ENCODE results near the gene PHF2. TPM values are rescaled to one million over a fixed set of nuclear protein-coding genes. Genes with fewer than 3 reads are reported as not detected.

Gene PHF2
- total and polyA plus RNA-seq, 9 of the 15 experiments (the other 6 are each of a cell fraction or from before 2014, with no cell fraction given), result 0.37 to 14.4 (median 8.1) TPM

- no peak for TF ChIP-seq SETDB1 (IDR thresholded peaks at IDR 0.05; ENCODE audit: low read length)
- no peak for TF ChIP-seq RAD51 (IDR thresholded peaks at IDR 0.05; ENCODE audit: borderline replicate concordance, low read depth)
- TF ChIP-seq TRIM25 (IDR thresholded peaks at IDR 0.05; ENCODE audit: borderline replicate concordance), result no peak
- no peak for TF ChIP-seq KDM5B (IDR thresholded peaks at IDR 0.05; ENCODE audit: insufficient replicate concordance, low read depth, low read length)
- no peak for TF ChIP-seq FOXO4 (CRISPR knock-in tag; IDR thresholded peaks at IDR 0.05)
- no peak for TF ChIP-seq SIX5 (IDR thresholded peaks at IDR 0.05; ENCODE audit: borderline replicate concordance in 1 of 2, insufficient read depth in 1 of 2, low read depth in 1 of 2, low read length in 2 of 2)
- no peak for TF ChIP-seq PRDM10 (IDR thresholded peaks at IDR 0.05; ENCODE audit: partially characterized antibody)
Measured at GRCh38 chr9:93598647-93599241, 22.4 kb downstream of the PHF2 start (continued).
